Neural cell (in vitro differentiated cells): ENCODE data around the gene MORN4. TPM values are rescaled to one million over a fixed set of nuclear protein-coding genes. Genes with fewer than 3 reads are reported as not detected.

ENCODE experiments used
- H2AFZ ChIP-seq: fragments of 200-600, 300-800 bp; sonication (generic), shearing (Covaris generic); 2 replicates; pipeline ENCODE4 v1.6.0; 2014; ENCODE audit warnings: low read depth, mild to moderate bottlenecking, antibody characterized with exemption, low read length, moderate library complexity
- H3F3A ChIP-seq: fragments of 200-600 bp; shearing (Covaris generic); 2 replicates; pipeline ENCODE4 v1.6.1; 2016; ENCODE audit warnings: mild to moderate bottlenecking, moderate library complexity, mixed read lengths, antibody characterized with exemption, low read length; ENCODE audit not compliant: insufficient read depth, poor library complexity, severe bottlenecking
- H3K27ac ChIP-seq: fragments of 200-600, 300-800 bp; sonication (generic), shearing (Covaris generic); 2 replicates; pipeline ENCODE4 v1.5.1; 2014; ENCODE audit warnings: mild to moderate bottlenecking, low read length, moderate library complexity
- H3K27me3 ChIP-seq: fragments of 300-800, 200-600 bp; sonication (generic), shearing (Covaris generic); 2 replicates; pipeline ENCODE4 v1.6.0; 2014; ENCODE audit warnings: mild to moderate bottlenecking, low read depth, low read length, moderate library complexity; ENCODE audit not compliant: insufficient read depth
- H3K36me3 ChIP-seq: fragments of 300-800, 200-600 bp; sonication (generic), shearing (Covaris generic); 2 replicates; pipeline ENCODE4 v1.5.1; 2014; ENCODE audit warnings: mild to moderate bottlenecking, antibody characterized with exemption, low read length, moderate library complexity; ENCODE audit not compliant: insufficient read depth
- H3K4me2 ChIP-seq: fragments of 300-800, 200-600 bp; sonication (generic), shearing (Covaris generic); 2 replicates; pipeline ENCODE4 v1.6.0; 2014; ENCODE audit warnings: mild to moderate bottlenecking, low read length
- H3K4me3 ChIP-seq: fragments of 300-800, 200-600 bp; sonication (generic), shearing (Covaris generic); 2 replicates; pipeline ENCODE4 v1.5.1; 2014; ENCODE audit warnings: mild to moderate bottlenecking, low read length, moderate library complexity
- H3K79me2 ChIP-seq: fragments of 200-600 bp; shearing (Covaris generic); replicated peaks from 2 replicates; pipeline ENCODE4 v1.6.0; 2014; ENCODE audit warnings: mild to moderate bottlenecking, low read length, moderate library complexity; ENCODE audit not compliant: insufficient read depth
- H3K9ac ChIP-seq: fragments of 300-800, 200-600 bp; sonication (generic), shearing (Covaris generic); 2 replicates; pipeline ENCODE4 v1.6.1; 2016; ENCODE audit warnings: mild to moderate bottlenecking, low read length, mixed read lengths
- H3K9me2 ChIP-seq: fragments of 200-600 bp; shearing (Covaris generic); 2 replicates; pipeline ENCODE4 v1.6.1; 2016; ENCODE audit warnings: mild to moderate bottlenecking, low read length, mixed read lengths; ENCODE audit not compliant: insufficient read depth
- H3K9me3 ChIP-seq: fragments of 200-600, 300-800 bp; sonication (generic), shearing (Covaris generic); 2 replicates; pipeline ENCODE4 v1.6.1; 2016; ENCODE audit warnings: mild to moderate bottlenecking, mixed run types, low read length, moderate library complexity, mixed read lengths
- H4K20me1 ChIP-seq: fragments of 200-600 bp; shearing (Covaris generic); 2 replicates; pipeline ENCODE4 v1.6.1; 2016; ENCODE audit warnings: mild to moderate bottlenecking, mixed run types; ENCODE audit not compliant: insufficient read depth
- EP300 ChIP-seq: fragments of 450-650 bp; conservative IDR thresholded peaks from 2 replicates; pipeline ENCODE4 v1.6.1; 2014; ENCODE audit warnings: antibody characterized with exemption, mild to moderate bottlenecking, moderate library complexity; ENCODE audit not compliant: poor library complexity, severe bottlenecking
- EZH2 ChIP-seq: fragments of 200-600, 300-800 bp; shearing (Covaris generic), sonication (generic); IDR thresholded peaks from 2 replicates; pipeline ENCODE4 v1.6.1; 2014; ENCODE audit warnings: antibody characterized with exemption, low read length, borderline replicate concordance, mild to moderate bottlenecking; ENCODE audit not compliant: insufficient read depth, poor library complexity, severe bottlenecking
- MXI1 ChIP-seq: fragments of 450-650 bp; conservative IDR thresholded peaks from 2 replicates; pipeline ENCODE4 v1.6.1; 2014; ENCODE audit warnings: antibody characterized with exemption, mild to moderate bottlenecking; ENCODE audit not compliant: poor library complexity, severe bottlenecking
- POLR2AphosphoS5 ChIP-seq: IDR thresholded peaks from 2 replicates; pipeline ENCODE4 v1.6.1; 2012
- RAD21 ChIP-seq: fragments of 450-650 bp; conservative IDR thresholded peaks from 2 replicates; pipeline ENCODE4 v1.6.1; 2014; ENCODE audit warnings: antibody characterized with exemption, mild to moderate bottlenecking, moderate library complexity
- SMC3 ChIP-seq: fragments of 450-650 bp; conservative IDR thresholded peaks from 2 replicates; pipeline ENCODE4 v1.6.1; 2014; ENCODE audit warnings: antibody characterized with exemption, mild to moderate bottlenecking, moderate library complexity; ENCODE audit not compliant: poor library complexity
- TAF1 ChIP-seq: IDR thresholded peaks from 2 replicates; pipeline ENCODE4 v1.6.1; 2012; ENCODE audit warnings: low read depth
- polyA plus RNA-seq: library from polyadenylated mRNA; depleted of rRNA; stranded (reverse); fragments of >200 nt; gene quantifications from 2 replicates; pipeline ENCODE4 v1.2.3, GENCODE V29; 2014
- TF ChIP-seq, protein P1 (sequence below): IDR thresholded peaks from 2 replicates; pipeline ENCODE4 v1.6.1; 2012; ENCODE audit warnings: borderline replicate concordance
- TF ChIP-seq, protein P2 (sequence below): fragments of 450-650 bp; IDR thresholded peaks from 2 replicates; pipeline ENCODE4 v1.5.1; 2014; ENCODE audit warnings: antibody characterized with exemption, mild to moderate bottlenecking, moderate library complexity; ENCODE audit not compliant: poor library complexity, severe bottlenecking

The MORN4 gene
- polyA plus RNA-seq, 1 donor from 2014 or later: 64.7 TPM

DNA sequence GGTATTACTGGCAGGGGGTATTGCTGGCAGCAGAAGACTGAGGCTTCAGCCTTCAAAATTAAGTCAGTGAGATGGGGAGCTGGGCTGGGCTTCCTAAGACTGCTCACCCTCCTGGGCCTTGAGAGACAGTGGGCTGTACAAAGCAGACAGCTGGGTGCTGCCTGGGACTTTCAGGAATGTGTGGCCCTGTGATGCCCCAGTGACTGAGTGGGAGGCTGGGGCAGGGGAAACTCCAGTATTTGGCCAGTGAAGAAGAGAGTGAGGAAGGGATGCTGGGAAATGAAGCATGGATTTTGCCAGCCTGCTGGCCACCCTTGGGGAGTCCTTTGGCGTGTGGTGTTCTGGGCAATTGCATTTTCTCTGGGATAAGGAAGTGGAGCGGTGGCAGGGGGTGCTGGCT lies 60.3 kb downstream of the MORN4 start:
- no peak overlapping the region for H3K9ac ChIP-seq
- H2AFZ ChIP-seq: no peak overlapping the region
- no peak overlapping the region for H3K4me3 ChIP-seq
- H3F3A ChIP-seq: no peaks in the 10 kb centered on the region
- H3K36me3 ChIP-seq: no peaks in the 10 kb centered on the region
- no peaks in the 10 kb centered on the region for H3K27me3 ChIP-seq
- H3K9me2 ChIP-seq: no peaks in the 10 kb centered on the region
- no peak overlapping the region for H3K4me2 ChIP-seq
- no peaks in the 10 kb centered on the region for H3K79me2 ChIP-seq
- no peaks in the 10 kb centered on the region for H3K9me3 ChIP-seq
- H3K27ac ChIP-seq: no peak overlapping the region
- TF ChIP-seq MXI1: no peak
- H4K20me1 ChIP-seq: no peaks in the 10 kb centered on the region

GRCh38 chr10:97572214-97572989 lies 60.9 kb downstream of the MORN4 start, which contains the start of gene ANKRD2:
Gene ANKRD2 (plus strand): TSS chr10:97572779. CDS start chr10:97572789, 10 bp downstream.
- no peak within 1 kb of the TSS for H3K9ac ChIP-seq

More at GRCh38 chr10:97572214-97572989, 60.9 kb downstream of the MORN4 start, which contains the start of gene ANKRD2:
- Histone ChIP-seq H3F3A (no peaks in the 10 kb centered on the region), H2AFZ (no peak within 1 kb of the TSS), H4K20me1 (no peaks in the 10 kb centered on the region), H3K9me3 (no peaks in the 10 kb centered on the region), H3K9me2 (no peaks in the 10 kb centered on the region), H3K4me3 (no peak within 1 kb of the TSS), H3K27me3 (no peaks in the 10 kb centered on the region), H3K4me2 (no peak within 1 kb of the TSS), H3K79me2 (no peaks in the 10 kb centered on the region), H3K27ac (no peak within 1 kb of the TSS), H3K36me3 (no peaks in the 10 kb centered on the region)
- peak; percentile 65 for TF ChIP-seq RAD21
- TF ChIP-seq EZH2: no peak
- TF ChIP-seq, protein P1, sequence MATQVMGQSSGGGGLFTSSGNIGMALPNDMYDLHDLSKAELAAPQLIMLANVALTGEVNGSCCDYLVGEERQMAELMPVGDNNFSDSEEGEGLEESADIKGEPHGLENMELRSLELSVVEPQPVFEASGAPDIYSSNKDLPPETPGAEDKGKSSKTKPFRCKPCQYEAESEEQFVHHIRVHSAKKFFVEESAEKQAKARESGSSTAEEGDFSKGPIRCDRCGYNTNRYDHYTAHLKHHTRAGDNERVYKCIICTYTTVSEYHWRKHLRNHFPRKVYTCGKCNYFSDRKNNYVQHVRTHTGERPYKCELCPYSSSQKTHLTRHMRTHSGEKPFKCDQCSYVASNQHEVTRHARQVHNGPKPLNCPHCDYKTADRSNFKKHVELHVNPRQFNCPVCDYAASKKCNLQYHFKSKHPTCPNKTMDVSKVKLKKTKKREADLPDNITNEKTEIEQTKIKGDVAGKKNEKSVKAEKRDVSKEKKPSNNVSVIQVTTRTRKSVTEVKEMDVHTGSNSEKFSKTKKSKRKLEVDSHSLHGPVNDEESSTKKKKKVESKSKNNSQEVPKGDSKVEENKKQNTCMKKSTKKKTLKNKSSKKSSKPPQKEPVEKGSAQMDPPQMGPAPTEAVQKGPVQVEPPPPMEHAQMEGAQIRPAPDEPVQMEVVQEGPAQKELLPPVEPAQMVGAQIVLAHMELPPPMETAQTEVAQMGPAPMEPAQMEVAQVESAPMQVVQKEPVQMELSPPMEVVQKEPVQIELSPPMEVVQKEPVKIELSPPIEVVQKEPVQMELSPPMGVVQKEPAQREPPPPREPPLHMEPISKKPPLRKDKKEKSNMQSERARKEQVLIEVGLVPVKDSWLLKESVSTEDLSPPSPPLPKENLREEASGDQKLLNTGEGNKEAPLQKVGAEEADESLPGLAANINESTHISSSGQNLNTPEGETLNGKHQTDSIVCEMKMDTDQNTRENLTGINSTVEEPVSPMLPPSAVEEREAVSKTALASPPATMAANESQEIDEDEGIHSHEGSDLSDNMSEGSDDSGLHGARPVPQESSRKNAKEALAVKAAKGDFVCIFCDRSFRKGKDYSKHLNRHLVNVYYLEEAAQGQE: no peak
- TF ChIP-seq POLR2AphosphoS5: no peak
- no peak for TF ChIP-seq EP300
- TF ChIP-seq MXI1: no peak
- peak; percentile 70 for TF ChIP-seq SMC3
- no peak for TF ChIP-seq TAF1
- TF ChIP-seq, protein P2, sequence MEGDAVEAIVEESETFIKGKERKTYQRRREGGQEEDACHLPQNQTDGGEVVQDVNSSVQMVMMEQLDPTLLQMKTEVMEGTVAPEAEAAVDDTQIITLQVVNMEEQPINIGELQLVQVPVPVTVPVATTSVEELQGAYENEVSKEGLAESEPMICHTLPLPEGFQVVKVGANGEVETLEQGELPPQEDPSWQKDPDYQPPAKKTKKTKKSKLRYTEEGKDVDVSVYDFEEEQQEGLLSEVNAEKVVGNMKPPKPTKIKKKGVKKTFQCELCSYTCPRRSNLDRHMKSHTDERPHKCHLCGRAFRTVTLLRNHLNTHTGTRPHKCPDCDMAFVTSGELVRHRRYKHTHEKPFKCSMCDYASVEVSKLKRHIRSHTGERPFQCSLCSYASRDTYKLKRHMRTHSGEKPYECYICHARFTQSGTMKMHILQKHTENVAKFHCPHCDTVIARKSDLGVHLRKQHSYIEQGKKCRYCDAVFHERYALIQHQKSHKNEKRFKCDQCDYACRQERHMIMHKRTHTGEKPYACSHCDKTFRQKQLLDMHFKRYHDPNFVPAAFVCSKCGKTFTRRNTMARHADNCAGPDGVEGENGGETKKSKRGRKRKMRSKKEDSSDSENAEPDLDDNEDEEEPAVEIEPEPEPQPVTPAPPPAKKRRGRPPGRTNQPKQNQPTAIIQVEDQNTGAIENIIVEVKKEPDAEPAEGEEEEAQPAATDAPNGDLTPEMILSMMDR: peak; percentile 74
